Measurements from ENCODE around the gene POLR3H. TPM values are rescaled to one million over a fixed set of nuclear protein-coding genes. Genes with fewer than 3 reads are reported as not detected.
A peak's percentile ranks its signal among the peaks of the same experiment; 100 is the strongest.

The POLR3H gene
- total and polyA plus RNA-seq, 2 experiments from 2014 or later: 19.0 to 26.5 TPM

DNA sequence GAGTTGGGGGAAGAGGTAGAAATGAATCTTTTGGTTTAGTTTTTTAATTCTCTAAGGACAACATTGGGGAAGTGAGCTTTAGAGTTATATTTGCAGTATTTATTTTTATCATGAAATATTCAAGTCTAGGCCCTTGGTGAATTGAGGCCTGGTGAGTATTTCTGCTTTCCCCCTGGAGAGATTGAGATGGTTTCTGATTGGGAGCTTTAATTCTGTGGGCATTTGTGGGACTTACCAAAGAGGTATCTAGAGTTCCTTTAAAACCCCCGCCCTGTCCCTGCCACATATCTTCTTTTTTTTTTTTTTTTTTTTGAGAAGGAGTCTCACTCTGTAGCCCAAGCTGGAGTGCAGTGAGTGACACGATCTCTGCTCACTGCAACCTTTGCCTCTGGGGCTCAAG is 65.8 kb downstream of the POLR3H start:
- Histone ChIP-seq H2AFZ (no peak overlapping the region), H3K79me2 (replicated peaks; ENCODE audit: insufficient read depth) (peaks cover 99% of the 10 kb centered on the region), H3K4me1 (ENCODE audit: insufficient read depth) (peaks cover 41% of the 10 kb centered on the region), H3K27me3 (ENCODE audit: insufficient read depth) (no peaks in the 10 kb centered on the region), H4K20me1 (replicated peaks; ENCODE audit: insufficient read depth) (peaks cover 35% of the 10 kb centered on the region), H3K4me3 (no peak overlapping the region), H3K9me2 (ENCODE audit: insufficient read depth) (no peaks in the 10 kb centered on the region), H3K36me3 (ENCODE audit: insufficient read depth) (no peaks in the 10 kb centered on the region), H3K4me2 (no peak overlapping the region), H3K27ac (ENCODE audit: low read depth) (0 out of 2 replicates have a peak overlapping the region, but pooled peaks have one; percentile 68), H3F3A (replicated peaks; ENCODE audit: low read depth) (peaks cover 22% of the 10 kb centered on the region; the same call in 1 of the 2 replicates)
- Mint-ChIP-seq H3K4me3 (no peak overlapping the region), H3K27me3 (ENCODE audit: insufficient read depth, low read depth, poor library complexity) (peaks cover 8% of the 10 kb centered on the region), H3K36me3 (ENCODE audit: low read depth) (no peaks in the 10 kb centered on the region; the same call in 2 of the 3 replicates), H3K4me1 (peaks cover 48% of the 10 kb centered on the region), H3K9me3 (no peaks in the 10 kb centered on the region), H3K27ac (no peak overlapping the region)
- DNase-seq (ENCODE audit: low spot score): no peak
- ATAC-seq: no peak
- no peak for TF ChIP-seq STAT1 (IDR thresholded peaks at IDR 0.05; ENCODE audit: unreplicated experiment)
- TF ChIP-seq EZH2 (IDR thresholded peaks at IDR 0.05; ENCODE audit: low read depth, unreplicated experiment): no peak
- TF ChIP-seq, protein P1, sequence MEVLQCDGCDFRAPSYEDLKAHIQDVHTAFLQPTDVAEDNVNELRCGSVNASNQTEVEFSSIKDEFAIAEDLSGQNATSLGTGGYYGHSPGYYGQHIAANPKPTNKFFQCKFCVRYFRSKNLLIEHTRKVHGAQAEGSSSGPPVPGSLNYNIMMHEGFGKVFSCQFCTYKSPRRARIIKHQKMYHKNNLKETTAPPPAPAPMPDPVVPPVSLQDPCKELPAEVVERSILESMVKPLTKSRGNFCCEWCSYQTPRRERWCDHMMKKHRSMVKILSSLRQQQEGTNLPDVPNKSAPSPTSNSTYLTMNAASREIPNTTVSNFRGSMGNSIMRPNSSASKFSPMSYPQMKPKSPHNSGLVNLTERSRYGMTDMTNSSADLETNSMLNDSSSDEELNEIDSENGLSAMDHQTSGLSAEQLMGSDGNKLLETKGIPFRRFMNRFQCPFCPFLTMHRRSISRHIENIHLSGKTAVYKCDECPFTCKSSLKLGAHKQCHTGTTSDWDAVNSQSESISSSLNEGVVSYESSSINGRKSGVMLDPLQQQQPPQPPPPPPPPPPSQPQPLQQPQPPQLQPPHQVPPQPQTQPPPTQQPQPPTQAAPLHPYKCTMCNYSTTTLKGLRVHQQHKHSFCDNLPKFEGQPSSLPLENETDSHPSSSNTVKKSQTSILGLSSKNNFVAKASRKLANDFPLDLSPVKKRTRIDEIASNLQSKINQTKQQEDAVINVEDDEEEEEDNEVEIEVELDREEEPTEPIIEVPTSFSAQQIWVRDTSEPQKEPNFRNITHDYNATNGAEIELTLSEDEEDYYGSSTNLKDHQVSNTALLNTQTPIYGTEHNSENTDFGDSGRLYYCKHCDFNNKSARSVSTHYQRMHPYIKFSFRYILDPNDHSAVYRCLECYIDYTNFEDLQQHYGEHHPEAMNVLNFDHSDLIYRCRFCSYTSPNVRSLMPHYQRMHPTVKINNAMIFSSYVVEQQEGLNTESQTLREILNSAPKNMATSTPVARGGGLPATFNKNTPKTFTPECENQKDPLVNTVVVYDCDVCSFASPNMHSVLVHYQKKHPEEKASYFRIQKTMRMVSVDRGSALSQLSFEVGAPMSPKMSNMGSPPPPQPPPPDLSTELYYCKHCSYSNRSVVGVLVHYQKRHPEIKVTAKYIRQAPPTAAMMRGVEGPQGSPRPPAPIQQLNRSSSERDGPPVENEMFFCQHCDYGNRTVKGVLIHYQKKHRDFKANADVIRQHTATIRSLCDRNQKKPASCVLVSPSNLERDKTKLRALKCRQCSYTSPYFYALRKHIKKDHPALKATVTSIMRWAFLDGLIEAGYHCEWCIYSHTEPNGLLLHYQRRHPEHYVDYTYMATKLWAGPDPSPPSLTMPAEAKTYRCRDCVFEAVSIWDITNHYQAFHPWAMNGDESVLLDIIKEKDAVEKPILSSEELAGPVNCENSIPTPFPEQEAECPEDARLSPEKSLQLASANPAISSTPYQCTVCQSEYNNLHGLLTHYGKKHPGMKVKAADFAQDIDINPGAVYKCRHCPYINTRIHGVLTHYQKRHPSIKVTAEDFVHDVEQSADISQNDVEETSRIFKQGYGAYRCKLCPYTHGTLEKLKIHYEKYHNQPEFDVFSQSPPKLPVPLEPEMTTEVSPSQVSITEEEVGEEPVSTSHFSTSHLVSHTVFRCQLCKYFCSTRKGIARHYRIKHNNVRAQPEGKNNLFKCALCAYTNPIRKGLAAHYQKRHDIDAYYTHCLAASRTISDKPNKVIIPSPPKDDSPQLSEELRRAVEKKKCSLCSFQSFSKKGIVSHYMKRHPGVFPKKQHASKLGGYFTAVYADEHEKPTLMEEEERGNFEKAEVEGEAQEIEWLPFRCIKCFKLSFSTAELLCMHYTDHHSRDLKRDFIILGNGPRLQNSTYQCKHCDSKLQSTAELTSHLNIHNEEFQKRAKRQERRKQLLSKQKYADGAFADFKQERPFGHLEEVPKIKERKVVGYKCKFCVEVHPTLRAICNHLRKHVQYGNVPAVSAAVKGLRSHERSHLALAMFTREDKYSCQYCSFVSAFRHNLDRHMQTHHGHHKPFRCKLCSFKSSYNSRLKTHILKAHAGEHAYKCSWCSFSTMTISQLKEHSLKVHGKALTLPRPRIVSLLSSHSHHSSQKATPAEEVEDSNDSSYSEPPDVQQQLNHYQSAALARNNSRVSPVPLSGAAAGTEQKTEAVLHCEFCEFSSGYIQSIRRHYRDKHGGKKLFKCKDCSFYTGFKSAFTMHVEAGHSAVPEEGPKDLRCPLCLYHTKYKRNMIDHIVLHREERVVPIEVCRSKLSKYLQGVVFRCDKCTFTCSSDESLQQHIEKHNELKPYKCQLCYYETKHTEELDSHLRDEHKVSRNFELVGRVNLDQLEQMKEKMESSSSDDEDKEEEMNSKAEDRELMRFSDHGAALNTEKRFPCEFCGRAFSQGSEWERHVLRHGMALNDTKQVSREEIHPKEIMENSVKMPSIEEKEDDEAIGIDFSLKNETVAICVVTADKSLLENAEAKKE (CRISPR knock-in tag; IDR thresholded peaks at IDR 0.05): no peak
- TF ChIP-seq ZNF331 (CRISPR knock-in tag; IDR thresholded peaks at IDR 0.05; ENCODE audit: low read depth): no peak
- no peak for TF ChIP-seq NANOG (IDR thresholded peaks at IDR 0.05; ENCODE audit: borderline replicate concordance)
- TF ChIP-seq POLR2AphosphoS5 (IDR thresholded peaks at IDR 0.05; ENCODE audit: low read depth): no peak
- no peak for TF ChIP-seq EZH2phosphoT487 (IDR thresholded peaks at IDR 0.05; ENCODE audit: unreplicated experiment)
- TF ChIP-seq, protein P2, sequence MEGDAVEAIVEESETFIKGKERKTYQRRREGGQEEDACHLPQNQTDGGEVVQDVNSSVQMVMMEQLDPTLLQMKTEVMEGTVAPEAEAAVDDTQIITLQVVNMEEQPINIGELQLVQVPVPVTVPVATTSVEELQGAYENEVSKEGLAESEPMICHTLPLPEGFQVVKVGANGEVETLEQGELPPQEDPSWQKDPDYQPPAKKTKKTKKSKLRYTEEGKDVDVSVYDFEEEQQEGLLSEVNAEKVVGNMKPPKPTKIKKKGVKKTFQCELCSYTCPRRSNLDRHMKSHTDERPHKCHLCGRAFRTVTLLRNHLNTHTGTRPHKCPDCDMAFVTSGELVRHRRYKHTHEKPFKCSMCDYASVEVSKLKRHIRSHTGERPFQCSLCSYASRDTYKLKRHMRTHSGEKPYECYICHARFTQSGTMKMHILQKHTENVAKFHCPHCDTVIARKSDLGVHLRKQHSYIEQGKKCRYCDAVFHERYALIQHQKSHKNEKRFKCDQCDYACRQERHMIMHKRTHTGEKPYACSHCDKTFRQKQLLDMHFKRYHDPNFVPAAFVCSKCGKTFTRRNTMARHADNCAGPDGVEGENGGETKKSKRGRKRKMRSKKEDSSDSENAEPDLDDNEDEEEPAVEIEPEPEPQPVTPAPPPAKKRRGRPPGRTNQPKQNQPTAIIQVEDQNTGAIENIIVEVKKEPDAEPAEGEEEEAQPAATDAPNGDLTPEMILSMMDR (conservative IDR thresholded peaks at IDR 0.05; ENCODE audit: low read depth in 2 of 2): no peak
- TF ChIP-seq CREB1 (CRISPR knock-in tag; IDR thresholded peaks at IDR 0.05; ENCODE audit: low read depth): no peak

Other genes starting within 250 kb of the POLR3H start
- 51.3 and 61.5 TPM in 2 replicates for gene ZC3H7B, start 242.9 kb downstream of the POLR3H start, total RNA-seq (2014; rRNA removed; shearing (Covaris generic))
- 5.7 and 7.0 TPM in 2 replicates for gene ZC3H7B, start 242.9 kb downstream of the POLR3H start, polyA plus RNA-seq (2016; fragmentation: Nextera tagmentation; extraction: Ambion mirVana)
- gene TEF, start 162.5 kb downstream of the POLR3H start, total RNA-seq (2014; rRNA removed; shearing (Covaris generic)): 7.0 and 7.2 TPM in 2 replicates
- 2.3 and 2.4 TPM in 2 replicates for gene TEF, start 162.5 kb downstream of the POLR3H start, polyA plus RNA-seq (2016; fragmentation: Nextera tagmentation; extraction: Ambion mirVana)
- gene TOB2, start 97.7 kb downstream of the POLR3H start, total RNA-seq (2014; rRNA removed; shearing (Covaris generic)): 43.0 and 47.2 TPM in 2 replicates
- gene TOB2, start 97.7 kb downstream of the POLR3H start, polyA plus RNA-seq (2016; fragmentation: Nextera tagmentation; extraction: Ambion mirVana): 26.7 and 27.3 TPM in 2 replicates
- gene PHF5A, start 75.8 kb downstream of the POLR3H start, total RNA-seq (2014; rRNA removed; shearing (Covaris generic)): 108 and 115 TPM in 2 replicates
- gene PHF5A, start 75.8 kb downstream of the POLR3H start, polyA plus RNA-seq (2016; fragmentation: Nextera tagmentation; extraction: Ambion mirVana): 49.4 and 52.4 TPM in 2 replicates
- gene ACO2, start 75.4 kb downstream of the POLR3H start, total RNA-seq (2014; rRNA removed; shearing (Covaris generic)): 77.8 and 79.7 TPM in 2 replicates
- 33.4 and 36.2 TPM in 2 replicates for gene ACO2, start 75.4 kb downstream of the POLR3H start, polyA plus RNA-seq (2016; fragmentation: Nextera tagmentation; extraction: Ambion mirVana)
- gene CSDC2, start 16.5 kb upstream of the POLR3H start, total RNA-seq (2014; rRNA removed; shearing (Covaris generic)): 0.35 and 0.47 TPM in 2 replicates
- gene CSDC2, start 16.5 kb upstream of the POLR3H start, polyA plus RNA-seq (2016; fragmentation: Nextera tagmentation; extraction: Ambion mirVana): 0.45 and 0.50 TPM in 2 replicates
- 8.7 and 12.1 TPM in 2 replicates for gene PMM1, start 45.4 kb upstream of the POLR3H start, total RNA-seq (2014; rRNA removed; shearing (Covaris generic))
- 9.9 TPM in 2 replicates for gene PMM1, start 45.4 kb upstream of the POLR3H start, polyA plus RNA-seq (2016; fragmentation: Nextera tagmentation; extraction: Ambion mirVana)
- 40.4 and 53.8 TPM in 2 replicates for gene DESI1, start 76.6 kb upstream of the POLR3H start, total RNA-seq (2014; rRNA removed; shearing (Covaris generic))
- gene DESI1, start 76.6 kb upstream of the POLR3H start, polyA plus RNA-seq (2016; fragmentation: Nextera tagmentation; extraction: Ambion mirVana): 33.7 and 37.9 TPM in 2 replicates
- 495 and 498 TPM in 2 replicates for gene XRCC6, start 76.8 kb upstream of the POLR3H start, total RNA-seq (2014; rRNA removed; shearing (Covaris generic))
- 351 and 352 TPM in 2 replicates for gene XRCC6, start 76.8 kb upstream of the POLR3H start, polyA plus RNA-seq (2016; fragmentation: Nextera tagmentation; extraction: Ambion mirVana)
- gene SNU13, start 144.4 kb upstream of the POLR3H start, total RNA-seq (2014; rRNA removed; shearing (Covaris generic)): 163 and 193 TPM in 2 replicates
- 464 and 512 TPM in 2 replicates for gene SNU13, start 144.4 kb upstream of the POLR3H start, polyA plus RNA-seq (2016; fragmentation: Nextera tagmentation; extraction: Ambion mirVana)
- 0.27 and 0.28 TPM in 2 replicates for gene MEI1, start 155.0 kb upstream of the POLR3H start, total RNA-seq (2014; rRNA removed; shearing (Covaris generic))
- gene MEI1, start 155.0 kb upstream of the POLR3H start, polyA plus RNA-seq (2016; fragmentation: Nextera tagmentation; extraction: Ambion mirVana): 0.09 and 0.87 TPM in 2 replicates